SHP77 (cell line): ENCODE data around the gene COL5A2.

Experiments
- DNase-seq, 2 experiments: peaks; one replicate each; lab custom pipeline; 2025; lab: John Stamatoyannopoulos, UW

Gene COL5A2

DNA sequence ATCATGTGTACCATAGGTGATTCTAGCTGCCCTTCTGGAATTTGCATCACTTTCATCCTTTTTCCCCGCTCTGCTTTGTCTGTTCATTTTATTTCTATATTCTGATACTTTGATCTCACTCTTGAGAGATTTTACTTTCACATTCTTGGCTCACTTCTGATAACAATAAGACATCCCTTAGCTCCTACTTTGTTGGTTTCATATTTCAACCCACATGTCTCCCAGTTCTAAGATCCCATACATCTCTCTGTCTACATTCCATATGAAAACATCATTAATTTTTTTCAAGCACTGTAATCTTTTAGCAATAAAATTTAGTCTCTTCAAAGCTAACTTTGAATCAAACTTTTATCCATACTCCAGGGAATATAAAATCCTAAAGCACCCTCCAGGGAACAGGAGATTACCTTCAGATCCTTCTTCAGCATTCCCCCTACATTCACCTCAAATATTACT is 129.8 kb downstream of the COL5A2 start:
- no peak for DNase-seq

DNA sequence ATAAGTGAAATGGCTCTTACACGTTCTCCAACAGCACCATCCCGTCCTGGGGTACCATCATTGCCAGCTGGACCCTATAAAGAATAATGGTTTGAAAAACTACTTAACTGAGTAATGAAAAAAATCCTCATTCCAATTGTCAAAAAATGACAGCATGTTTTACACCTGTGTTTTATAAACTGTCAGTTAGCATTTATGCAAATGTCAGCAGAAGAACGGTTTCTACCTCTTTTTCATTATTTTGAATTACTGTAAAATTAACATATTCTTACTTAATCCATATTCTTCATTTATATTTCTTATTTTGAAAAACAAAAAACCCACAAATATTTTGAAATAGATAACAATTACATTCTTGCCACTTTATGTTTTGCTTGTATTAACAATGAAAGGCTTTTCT is 131.4 kb downstream of the COL5A2 start:
- DNase-seq = no peak

DNA sequence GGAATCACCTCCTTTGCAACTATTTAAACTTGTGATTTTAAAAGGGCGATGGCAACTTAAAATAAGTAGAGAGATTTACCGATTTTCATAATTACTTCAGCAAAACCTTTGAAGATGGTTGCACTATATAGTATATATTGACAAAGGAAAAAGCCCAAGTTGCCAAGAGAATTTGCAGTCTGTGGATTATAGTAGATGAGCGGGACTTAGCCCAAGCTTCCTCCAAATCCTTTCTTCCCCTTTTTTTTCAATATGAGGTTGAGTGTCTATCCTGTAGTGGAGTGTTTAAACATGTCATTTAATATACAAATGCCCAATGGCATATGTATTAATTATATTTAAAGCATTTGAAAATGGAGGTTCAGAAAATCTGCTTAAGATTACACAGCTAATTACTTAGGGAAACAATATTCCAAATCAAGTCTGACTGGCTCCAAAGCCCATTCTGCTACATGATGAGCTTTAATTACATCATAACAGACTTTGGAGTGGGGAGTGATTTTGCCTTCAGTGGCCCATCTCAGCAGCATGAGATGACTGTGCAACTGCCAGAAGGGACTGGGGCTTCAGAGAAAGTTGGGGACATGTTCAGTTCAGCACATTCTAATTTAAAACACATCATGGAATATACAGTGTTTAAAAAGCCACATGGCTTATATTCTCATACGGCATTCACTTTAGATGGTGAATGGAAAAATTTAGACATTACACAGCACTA is 132.2 kb downstream of the COL5A2 start:
- no peak for DNase-seq

DNA sequence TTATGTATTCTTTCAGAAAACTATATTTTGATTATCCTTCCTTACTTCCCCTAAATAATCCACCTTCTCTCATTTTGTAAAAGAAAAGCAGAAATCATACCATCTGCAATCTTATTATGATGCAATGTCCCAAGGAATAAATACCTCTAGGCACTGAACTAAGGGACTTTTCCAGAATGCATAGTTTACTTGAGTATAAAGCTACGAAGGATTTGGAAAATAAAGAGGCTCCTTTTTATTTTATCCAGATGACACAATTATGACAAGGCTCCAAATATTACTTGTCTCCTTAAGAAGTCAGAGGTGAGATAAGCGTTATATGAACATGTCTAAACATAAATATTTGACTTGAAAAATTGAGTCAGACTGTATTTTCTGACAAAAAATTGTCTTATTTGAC is 133.2 kb downstream of the COL5A2 start:
- DNase-seq = no peak

DNA sequence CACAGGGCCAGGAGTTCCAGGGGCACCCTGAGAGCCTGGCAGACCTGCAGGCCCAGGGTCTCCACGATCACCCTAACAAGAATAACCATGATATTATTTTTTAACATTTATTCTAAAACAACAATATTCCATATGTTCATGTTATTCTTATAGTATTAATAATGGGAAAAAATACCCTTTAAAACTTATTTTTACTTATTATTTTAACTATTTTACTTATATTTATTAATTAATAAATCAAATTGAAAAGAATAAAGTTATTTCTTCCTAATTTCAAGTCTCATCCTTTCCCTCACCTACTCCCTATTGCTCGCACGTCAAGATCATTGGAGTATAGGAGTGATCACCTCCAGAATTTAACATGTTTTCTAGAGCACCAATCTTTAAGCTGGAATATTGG is 133.7 kb downstream of the COL5A2 start:
- no peak for DNase-seq

DNA sequence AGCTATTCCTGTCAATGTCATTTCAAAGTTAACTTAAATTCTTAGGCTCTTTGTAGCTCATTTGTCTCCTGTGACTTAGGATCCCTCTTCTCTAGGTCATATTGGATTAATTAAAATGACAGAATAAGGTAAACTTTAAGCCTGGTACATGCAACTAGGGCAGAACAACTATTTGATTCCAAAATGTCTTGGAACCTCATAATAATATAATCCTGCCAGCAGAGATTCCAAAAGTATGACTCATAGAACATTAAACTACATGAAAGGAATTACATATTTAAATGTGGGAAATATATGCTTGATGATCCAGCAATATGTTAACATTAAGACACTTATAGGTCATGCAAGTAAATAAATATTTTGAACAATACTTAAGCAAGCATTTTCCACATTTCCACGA is 142.0 kb downstream of the COL5A2 start:
- DNase-seq = no peak

DNA sequence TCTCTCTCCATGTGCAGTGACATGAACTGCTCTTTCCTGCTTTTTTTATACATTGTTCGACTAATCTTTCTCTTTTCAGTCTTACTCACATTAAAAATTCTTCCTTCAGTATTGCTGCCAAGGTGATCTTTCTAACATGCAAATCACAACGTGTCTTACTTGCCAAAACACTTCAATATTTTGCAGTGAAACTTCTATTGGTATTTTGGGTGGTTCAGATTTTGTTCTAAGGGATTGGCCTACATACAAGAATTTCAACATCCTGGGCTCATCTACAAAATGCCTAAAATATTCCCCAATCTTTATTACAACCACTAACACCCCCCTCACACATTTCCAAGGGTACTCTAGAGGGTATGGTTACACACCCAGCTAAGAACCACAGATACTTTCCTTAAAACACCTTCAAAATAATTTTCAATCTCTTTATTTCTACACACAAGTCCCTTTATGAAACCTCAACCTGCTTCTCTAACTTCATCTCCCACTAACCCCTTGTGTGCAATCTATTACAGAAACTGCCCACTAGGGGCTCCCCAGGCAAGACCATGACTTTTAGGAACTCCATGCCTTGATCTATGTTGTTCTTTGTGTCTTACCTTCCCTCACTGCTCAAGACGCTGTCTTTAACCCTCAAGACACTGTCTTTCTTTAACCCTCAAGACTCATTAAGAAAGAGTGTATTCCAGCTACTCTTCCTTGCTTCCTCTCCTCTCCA is 154.5 kb downstream of the COL5A2 start:
- DNase-seq = no peak

DNA sequence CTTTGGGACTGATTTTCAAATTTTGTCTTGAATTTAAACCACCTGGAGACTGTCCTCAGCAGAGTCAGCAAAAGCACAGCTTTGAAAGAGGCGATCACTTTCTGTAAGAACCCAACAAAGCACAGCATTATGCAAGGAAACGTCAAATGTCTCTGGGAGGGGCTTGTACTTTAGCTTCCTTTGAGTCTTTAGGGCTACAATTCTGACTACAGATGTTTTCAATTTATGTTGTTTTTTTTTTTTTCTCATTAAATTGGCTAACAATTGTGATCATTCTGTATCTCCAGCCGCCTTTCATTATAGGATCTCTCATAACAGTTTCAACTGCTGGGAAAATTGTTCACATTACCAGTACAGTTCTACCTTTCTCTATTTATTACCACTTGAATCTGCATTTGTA is 157.1 kb downstream of the COL5A2 start:
- no peak for DNase-seq

DNA sequence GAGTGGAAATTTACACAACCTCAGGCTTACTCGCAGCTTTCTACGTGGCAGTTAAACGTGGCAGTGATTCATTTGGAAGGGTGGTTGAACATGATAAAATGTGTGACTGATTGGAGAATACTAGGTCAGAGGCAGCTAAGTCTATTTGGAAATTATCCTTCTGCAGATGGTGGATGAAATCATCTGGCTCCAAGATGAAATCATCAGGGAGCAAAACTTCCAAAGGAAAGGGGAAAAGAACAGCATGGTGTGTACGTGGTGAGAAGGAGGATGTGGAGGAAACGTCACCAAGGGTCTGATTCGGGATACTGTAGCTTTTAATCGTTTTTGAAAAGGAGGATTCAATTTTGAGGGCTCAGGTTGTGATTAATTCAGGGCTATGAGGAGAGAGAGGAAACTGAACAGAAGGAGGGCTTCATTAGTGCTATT is 157.5 kb downstream of the COL5A2 start:
- no peak for DNase-seq

DNA sequence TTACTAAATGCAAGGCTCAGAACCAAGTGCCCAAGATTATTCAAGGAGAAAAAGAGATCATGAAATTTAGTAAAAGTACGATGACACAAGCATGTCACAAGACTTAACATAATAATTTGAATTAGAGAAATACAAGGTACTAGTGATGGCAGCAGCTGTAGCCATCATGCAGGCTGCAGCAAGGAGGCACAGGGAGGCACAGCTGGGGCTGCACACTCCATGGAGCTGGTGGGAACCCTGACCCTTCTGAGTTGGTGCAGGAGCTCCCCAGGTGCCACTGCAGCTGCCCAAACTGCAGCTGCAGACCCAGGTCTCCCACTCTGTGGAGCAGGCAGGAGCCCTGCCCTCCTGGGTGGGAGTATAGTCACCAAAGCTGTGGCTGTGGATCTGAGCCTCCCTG is 159.4 kb downstream of the COL5A2 start:
- no peak for DNase-seq

DNA sequence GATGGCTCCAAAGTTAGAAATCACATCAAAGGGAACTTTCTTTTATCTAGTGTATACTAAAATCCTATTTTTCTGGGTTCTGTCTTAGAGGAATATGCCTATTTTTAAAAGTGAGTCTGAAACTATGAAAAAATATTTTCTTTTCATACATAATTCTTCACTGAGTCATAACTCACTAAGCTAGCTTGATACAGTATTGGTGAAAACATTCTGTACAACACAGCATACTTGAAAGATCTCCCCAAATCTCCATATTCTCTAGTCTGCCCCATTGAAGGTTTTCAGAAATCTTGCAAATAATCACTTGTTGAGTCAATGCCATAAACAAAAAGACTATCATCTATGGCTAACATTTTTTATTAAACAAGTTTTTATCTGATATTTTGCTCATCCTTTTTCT is 160.9 kb downstream of the COL5A2 start:
- no peak for DNase-seq

DNA sequence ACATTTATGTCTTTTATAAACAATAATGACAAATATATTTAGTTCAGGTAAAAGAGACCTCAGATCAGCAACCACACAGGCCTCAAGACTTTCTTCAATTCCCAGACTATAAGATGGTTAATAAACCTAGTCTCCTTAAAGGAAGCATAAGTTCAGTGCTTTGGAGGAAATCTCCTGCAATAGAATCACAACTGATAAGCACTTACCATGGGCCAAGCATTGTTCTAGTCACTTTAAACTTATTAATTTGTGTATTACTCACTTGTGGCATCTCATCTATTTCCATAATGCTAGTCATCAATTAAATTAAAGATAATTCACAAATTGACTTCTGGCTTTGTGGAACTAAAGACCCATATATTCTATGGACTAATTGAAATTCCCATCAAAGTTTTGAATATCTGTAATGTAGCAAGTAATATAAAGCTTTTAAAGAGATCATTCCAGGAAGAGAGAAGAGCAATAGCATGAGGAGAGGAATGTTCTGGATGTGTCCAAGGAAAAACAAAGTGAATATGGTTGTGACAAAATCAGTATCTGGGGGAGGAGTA is 163.2 kb downstream of the COL5A2 start:
- DNase-seq = no peak

DNA sequence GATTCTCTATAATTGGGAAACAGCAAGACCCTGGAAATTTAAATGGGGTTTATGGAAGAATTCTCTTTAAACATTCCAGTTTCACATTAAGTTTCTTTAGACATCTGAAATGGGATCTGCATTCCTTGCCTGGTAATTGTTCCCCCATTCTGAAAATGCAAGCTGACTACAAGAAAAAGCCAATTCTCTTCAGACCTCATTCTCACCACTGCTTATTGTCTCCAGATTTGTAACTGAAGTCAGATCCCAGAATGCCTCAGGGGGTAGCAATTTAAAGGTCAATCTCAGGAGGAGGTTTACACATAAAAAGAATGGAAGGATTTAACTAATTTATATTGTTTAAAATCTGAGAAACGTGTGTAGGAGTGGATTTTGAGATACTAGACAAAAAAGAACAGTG is 164.2 kb downstream of the COL5A2 start:
- DNase-seq = no peak

DNA sequence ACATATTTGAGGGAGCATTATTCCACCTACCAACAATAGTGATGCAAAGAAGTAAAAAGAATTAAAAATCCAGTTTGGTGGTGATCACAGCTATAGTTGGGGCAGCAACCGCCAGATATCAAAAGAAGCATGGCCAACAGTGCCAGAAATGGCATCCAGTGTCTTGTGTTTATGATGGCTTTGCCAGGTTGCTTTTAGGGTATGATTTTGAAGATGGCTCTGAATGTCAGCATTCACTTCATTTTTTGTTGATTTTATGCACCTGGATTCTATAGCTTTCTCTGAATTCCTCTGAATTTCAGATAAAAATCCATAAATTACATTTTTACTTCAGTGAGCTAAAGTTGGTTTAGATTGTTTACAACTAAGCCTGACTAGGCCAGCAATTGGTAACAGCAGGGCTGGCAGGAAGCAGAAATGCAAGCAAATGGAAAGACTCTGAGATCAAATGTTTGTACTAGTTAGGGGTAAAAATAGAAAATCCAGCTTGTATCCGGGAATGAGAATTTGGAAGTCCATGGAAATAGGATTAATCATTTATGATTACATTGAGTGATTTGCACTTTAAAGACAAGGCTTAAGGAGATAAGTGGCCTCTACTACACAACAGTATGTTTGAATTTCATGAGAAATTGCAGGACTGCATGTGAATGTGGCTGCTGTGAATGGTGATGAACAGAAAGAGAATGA is 165.0 kb downstream of the COL5A2 start:
- DNase-seq = no peak

DNA sequence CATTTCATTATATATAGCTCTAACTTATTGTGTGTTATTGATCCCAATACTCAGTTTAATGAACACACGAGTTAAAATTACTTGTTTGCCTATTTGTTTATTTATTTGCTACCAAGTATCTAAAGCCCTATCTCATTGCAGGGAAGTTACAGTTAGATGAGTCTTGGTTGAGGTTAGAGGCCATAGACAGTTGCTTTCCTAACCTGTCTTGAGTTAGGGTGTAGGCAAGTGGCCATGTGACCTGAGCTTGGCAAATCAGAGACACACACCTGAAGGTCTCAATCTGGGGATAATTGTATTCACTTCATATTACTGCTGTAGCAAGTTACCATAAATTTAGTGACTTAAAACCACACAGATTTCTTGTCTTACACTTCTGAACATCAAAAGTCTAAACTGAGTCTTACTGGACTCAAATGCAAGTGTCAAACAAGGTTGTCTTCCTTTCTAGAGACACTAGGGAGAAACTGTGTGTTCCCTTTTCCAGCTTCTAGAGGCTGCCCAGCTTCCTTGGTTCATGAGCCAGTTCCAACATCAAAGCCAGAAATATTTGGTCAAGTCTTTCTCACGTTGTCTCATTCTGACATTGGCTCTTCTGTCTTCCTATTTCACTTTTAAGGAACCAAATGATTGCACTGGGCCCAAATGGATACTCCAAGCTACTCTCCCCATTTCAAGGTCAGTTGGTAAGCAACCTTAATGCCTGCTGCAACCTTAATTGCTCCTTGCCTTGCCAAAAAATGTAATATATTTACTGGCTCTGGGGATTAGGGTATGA is 165.7 kb downstream of the COL5A2 start:
- DNase-seq = no peak

DNA sequence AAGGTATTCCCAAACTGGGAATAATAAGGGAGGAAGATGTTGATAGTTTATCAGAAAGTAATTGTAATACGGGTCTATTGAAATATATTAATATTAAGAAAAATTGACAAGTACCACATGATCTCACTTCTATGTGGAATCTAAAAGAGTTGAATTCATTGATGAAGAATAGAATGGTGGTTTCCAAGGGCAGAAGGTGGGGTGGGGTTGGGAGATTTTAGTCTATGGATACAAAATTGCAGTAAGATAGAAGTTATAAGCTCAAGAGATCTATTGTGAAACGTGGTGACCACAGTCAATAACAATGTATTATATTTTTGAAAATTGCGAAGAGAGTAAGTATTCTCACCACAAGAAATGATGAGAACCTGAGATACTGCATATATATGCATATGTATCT is 166.5 kb downstream of the COL5A2 start:
- no peak for DNase-seq

DNA sequence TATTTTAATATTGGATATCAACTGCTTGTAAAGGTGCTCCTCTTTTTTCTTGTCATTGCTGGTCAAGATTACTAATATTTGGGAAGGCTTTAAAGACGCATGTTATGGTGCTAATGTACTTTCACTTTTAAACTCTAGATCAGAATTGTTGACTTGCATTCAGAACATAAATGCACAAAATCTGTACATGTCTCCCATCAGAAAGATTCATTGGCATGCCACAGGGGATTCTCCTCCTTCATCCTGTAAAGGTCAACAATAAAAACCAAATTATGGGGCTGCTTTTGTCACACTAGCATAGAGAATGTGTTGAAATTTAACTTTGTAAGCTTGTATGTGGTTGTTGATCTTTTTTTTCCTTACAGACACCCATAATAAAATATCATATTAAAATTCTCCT is 167.2 kb downstream of the COL5A2 start:
- DNase-seq = no peak

DNA sequence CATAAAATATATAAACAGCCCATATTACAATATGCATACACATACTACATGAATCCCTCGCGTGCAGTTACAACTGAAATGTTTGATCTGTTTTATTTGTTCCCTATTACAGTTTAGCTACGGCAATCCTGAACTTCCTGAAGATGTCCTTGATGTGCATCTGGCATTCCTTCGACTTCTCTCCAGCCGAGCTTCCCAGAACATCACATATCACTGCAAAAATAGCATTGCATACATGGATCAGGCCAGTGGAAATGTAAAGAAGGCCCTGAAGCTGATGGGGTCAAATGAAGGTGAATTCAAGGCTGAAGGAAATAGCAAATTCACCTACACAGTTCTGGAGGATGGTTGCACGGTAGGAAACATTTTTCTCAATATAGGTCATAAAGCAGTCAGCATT is 169.0 kb downstream of the COL5A2 start:
- no peak for DNase-seq

DNA sequence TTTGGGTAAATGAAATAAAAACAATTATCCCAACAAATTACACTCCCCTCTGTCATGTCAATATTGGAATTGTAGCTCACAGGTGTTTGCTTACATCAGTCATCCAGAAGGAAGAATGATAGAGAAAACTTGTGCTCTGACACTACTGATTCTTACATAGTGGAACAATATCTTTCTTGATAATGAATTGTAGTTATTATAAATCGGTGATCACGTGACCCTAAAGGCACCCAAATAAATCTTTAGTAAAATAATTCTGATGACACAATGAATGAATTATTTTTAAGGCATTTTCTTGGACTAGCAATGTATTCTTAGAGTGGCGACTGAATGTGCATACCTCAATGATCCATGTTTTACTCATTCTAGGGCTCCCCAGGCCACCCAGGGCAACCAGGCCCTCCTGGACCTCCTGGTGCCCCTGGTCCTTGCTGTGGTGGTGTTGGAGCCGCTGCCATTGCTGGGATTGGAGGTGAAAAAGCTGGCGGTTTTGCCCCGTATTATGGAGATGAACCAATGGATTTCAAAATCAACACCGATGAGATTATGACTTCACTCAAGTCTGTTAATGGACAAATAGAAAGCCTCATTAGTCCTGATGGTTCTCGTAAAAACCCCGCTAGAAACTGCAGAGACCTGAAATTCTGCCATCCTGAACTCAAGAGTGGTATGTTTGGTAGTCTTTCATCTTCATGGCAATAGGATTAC is 170.9 kb downstream of the COL5A2 start:
- no peak for DNase-seq

DNA sequence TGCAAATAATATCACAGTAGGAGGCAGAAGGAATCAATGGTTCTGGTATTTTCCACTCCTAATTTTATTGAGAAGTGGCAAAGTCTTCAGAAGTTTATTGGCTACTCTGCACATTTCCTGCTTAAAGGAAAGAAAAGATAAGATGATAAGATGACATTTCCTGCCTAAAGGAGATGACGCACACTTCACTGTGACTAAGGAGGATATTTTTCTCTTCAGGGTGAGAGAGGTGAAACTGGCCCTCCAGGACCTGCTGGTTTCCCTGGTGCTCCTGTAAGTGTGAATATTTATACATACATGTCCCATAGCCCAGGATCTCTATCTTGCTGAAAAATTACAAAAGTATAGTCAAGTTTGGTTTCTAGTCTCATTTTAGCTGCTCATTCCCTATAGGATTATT is 177.5 kb downstream of the COL5A2 start:
- no peak for DNase-seq

DNA sequence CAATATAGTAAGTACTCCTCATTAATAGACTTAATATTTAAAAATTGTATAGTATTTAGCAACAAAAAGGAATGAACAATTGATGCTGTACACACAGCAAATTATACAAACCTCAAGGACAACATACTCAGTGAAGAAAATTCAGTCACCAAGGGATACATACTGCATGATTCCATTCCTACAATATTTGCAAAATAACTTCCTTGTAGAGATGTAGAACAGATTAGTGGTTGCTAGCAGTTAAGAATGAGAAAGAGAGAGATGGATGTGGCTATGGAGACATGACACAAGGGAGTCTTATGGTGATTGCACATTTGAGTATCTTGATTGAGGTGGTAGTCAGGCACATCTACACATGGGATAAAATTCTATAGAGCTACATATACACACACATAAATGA is 179.3 kb downstream of the COL5A2 start:
- DNase-seq = no peak
